ENCODE data around the gene C2CD4C.
"Not testable (repeated sequence)": the region's sequence is repeated elsewhere in the genome, so short reads cannot be mapped to it uniquely, and the experiment has no call there.

C2CD4C gene

DNA sequence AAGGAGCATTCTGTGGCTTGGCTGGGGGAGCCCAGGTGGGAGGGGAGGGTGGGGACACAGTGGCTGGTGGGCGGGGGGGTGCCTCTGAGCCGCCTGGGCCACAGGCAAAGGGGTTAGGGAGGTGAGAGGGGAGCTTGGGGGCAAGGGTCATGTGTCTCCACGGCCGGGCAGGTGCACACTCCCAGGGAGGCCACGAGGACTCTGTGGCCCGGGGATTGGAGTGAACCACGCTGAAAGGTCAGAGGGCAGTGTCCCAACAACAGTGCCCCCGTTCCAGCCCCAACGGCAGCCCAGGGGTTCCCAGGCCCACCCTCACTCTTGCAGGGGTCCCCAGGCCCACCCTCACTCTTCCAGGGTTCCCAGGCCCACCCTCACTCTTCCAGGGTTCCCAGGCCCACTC, 9.6 kb downstream of the C2CD4C start:
- Histone ChIP-seq H3K9me3 (ENCODE audit: control insufficient read depth, low read length) (no peaks in the 10 kb centered on the region), H3K27ac (ENCODE audit: insufficient read depth, low read length, poor library complexity, severe bottlenecking) (no peak overlapping the region), H3K4me1 (ENCODE audit: control insufficient read depth, insufficient read depth, low read length, poor library complexity, severe bottlenecking) (no peaks in the 10 kb centered on the region), H3K36me3 (ENCODE audit: control insufficient read depth, insufficient read depth, low read length) (no peaks in the 10 kb centered on the region), H3K4me3 (ENCODE audit: insufficient read depth, low read depth, low read length, poor library complexity, severe bottlenecking) (no peak overlapping the region), H3K27me3 (replicated peaks; ENCODE audit: control insufficient read depth, insufficient read depth, low read length, poor library complexity, severe bottlenecking) (no peaks in the 10 kb centered on the region)
- DNase-seq: no peak

DNA sequence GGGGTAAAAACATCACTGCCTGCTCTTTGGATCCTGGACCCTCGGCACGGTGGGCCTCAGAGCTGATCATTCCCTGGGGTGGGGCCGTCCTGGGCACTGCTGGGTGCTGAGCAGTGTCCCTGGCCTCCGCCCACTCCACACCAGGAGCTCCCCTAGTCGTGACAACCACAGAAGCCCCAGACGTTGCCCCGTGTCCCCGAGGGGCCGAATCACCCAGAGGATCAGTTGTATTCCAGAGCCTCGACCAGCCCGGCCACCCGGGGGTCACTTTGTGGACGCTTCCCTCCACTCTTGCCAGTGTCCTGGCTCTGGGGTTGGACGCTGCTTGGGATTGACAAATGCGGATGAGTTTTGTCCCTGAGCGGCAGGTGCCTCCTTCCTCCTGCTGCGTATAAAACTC, 10.2 kb downstream of the C2CD4C start:
- Histone ChIP-seq H3K27ac (ENCODE audit: insufficient read depth, low read length, poor library complexity, severe bottlenecking) (no peak overlapping the region), H3K9me3 (ENCODE audit: control insufficient read depth, low read length) (no peaks in the 10 kb centered on the region), H3K4me1 (ENCODE audit: control insufficient read depth, insufficient read depth, low read length, poor library complexity, severe bottlenecking) (no peaks in the 10 kb centered on the region), H3K4me3 (ENCODE audit: insufficient read depth, low read depth, low read length, poor library complexity, severe bottlenecking) (no peak overlapping the region), H3K27me3 (replicated peaks; ENCODE audit: control insufficient read depth, insufficient read depth, low read length, poor library complexity, severe bottlenecking) (no peaks in the 10 kb centered on the region), H3K36me3 (ENCODE audit: control insufficient read depth, insufficient read depth, low read length) (no peaks in the 10 kb centered on the region)
- no peak for DNase-seq

DNA sequence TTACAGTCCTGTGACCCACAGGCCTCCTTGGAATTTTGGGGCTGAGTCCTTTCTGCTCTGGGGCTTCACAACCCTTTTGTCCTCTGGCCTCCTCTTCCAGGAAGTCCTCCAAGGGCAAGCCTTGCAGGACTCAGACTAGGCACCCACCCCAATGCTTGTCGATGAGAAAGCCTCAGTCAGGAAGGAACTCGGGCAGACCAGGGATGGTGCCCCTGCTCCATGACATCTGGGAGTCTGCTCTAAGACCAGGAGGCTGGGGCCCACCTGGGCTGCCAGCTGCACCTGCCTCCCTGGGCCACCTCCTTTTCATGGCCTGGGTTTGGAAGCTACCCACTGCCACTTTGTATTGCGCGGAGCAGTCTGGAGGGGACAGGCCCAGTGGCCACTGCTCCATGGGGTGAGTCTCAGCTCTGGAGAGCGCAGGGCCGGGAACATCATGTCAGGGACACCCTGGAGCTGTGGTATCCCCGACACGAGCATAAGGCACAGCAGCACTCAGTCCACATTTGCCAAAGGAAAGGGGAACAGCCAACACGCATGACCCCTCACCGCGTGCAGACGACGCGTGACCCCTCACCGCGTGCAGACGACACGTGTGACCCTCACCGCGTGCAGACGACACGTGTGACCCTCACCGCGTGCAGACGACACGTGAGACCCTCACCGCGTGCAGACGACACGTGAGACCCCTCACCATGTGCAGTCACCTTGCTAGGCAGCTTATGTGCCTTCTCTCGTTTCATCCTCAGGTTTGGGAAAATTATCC, 10.8 kb downstream of the C2CD4C start:
- Histone ChIP-seq H3K4me3 (ENCODE audit: insufficient read depth, low read depth, low read length, poor library complexity, severe bottlenecking) (no peak overlapping the region), H3K27me3 (replicated peaks; ENCODE audit: control insufficient read depth, insufficient read depth, low read length, poor library complexity, severe bottlenecking) (no peaks in the 10 kb centered on the region), H3K4me1 (ENCODE audit: control insufficient read depth, insufficient read depth, low read length, poor library complexity, severe bottlenecking) (no peaks in the 10 kb centered on the region), H3K27ac (ENCODE audit: insufficient read depth, low read length, poor library complexity, severe bottlenecking) (no peak overlapping the region), H3K36me3 (ENCODE audit: control insufficient read depth, insufficient read depth, low read length) (no peaks in the 10 kb centered on the region), H3K9me3 (ENCODE audit: control insufficient read depth, low read length) (no peaks in the 10 kb centered on the region)
- DNase-seq: no peak

DNA sequence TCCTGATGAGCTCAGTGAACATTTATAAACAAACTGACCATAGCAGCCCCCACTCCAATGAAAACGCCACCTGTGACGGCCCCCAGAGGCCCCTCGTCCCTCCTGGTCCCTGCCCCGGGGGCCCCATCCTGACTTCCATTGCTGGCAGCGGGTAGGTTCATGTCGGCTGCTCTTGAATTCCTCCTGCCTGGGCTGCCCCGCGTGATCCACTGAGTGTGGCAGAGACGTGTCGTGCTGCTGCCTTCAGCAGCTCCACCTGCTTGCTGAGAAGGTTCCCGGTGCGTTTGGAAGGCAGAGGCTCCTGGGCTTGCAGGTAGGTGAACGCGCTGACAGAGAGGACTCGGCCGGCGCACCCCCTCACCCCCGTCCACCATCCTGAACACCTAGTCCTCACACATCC, 11.6 kb downstream of the C2CD4C start:
- no peaks in the 10 kb centered on the region for H3K9me3 ChIP-seq (ENCODE audit: control insufficient read depth, low read length)
- no peaks in the 10 kb centered on the region for H3K27me3 ChIP-seq (replicated peaks; ENCODE audit: control insufficient read depth, insufficient read depth, low read length, poor library complexity, severe bottlenecking)
- H3K36me3 ChIP-seq (ENCODE audit: control insufficient read depth, insufficient read depth, low read length): no peaks in the 10 kb centered on the region
- DNase-seq: no peak
- H3K27ac ChIP-seq (ENCODE audit: insufficient read depth, low read length, poor library complexity, severe bottlenecking): no peak overlapping the region
- no peak overlapping the region for H3K4me3 ChIP-seq (ENCODE audit: insufficient read depth, low read depth, low read length, poor library complexity, severe bottlenecking)
- H3K4me1 ChIP-seq (ENCODE audit: control insufficient read depth, insufficient read depth, low read length, poor library complexity, severe bottlenecking): no peaks in the 10 kb centered on the region

DNA sequence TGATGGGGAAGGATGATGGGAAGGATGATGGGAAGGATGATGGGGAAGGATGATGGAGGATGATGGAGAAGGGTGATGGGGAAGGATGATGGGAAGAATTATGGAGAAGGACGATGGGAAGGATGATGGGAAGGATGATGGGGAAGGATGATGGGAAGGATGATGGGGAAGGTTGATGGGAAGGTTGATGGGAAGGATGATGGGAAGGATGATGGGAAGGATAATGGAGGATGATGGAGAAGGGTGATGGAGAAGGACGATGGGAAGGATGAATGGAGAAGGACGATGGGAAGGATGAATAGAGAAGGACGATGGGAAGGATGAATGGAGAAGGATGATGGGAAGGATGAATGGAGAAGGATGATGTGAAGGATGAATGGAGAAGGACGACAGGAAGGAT, 13.5 kb downstream of the C2CD4C start:
- Histone ChIP-seq H3K4me1 (ENCODE audit: control insufficient read depth, insufficient read depth, low read length, poor library complexity, severe bottlenecking) (no peaks in the 10 kb centered on the region), H3K36me3 (ENCODE audit: control insufficient read depth, insufficient read depth, low read length) (no peaks in the 10 kb centered on the region), H3K27ac (ENCODE audit: insufficient read depth, low read length, poor library complexity, severe bottlenecking) (no peak overlapping the region), H3K4me3 (ENCODE audit: insufficient read depth, low read depth, low read length, poor library complexity, severe bottlenecking) (no peak overlapping the region), H3K9me3 (ENCODE audit: control insufficient read depth, low read length) (no peaks in the 10 kb centered on the region), H3K27me3 (replicated peaks; ENCODE audit: control insufficient read depth, insufficient read depth, low read length, poor library complexity, severe bottlenecking) (no peaks in the 10 kb centered on the region)
- DNase-seq: no peak

DNA sequence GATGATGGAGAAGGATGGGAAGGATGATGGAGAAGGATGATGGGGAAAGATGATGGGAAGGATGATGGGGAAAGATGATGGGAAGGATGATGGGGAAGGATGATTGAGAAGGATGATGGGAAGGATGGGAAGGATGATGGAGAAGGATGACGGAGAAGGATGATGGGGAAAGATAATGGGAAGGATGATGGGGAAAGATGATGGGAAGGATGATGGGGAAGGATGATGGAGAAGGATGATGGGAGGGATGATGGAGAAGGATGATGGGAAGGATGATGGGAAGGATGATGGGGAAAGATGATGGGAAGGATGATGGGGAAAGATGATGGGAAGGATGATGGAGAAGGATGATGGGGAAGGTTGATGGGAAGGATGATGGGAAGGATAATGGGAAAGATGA, 14.1 kb downstream of the C2CD4C start:
- H3K9me3 ChIP-seq (ENCODE audit: control insufficient read depth, low read length); DNase-seq; H3K36me3 ChIP-seq (ENCODE audit: control insufficient read depth, insufficient read depth, low read length); H3K4me3 ChIP-seq (ENCODE audit: insufficient read depth, low read depth, low read length, poor library complexity, severe bottlenecking); H3K4me1 ChIP-seq (ENCODE audit: control insufficient read depth, insufficient read depth, low read length, poor library complexity, severe bottlenecking); H3K27me3 ChIP-seq (replicated peaks; ENCODE audit: control insufficient read depth, insufficient read depth, low read length, poor library complexity, severe bottlenecking); H3K27ac ChIP-seq (ENCODE audit: insufficient read depth, low read length, poor library complexity, severe bottlenecking): not testable (repeated sequence)

DNA sequence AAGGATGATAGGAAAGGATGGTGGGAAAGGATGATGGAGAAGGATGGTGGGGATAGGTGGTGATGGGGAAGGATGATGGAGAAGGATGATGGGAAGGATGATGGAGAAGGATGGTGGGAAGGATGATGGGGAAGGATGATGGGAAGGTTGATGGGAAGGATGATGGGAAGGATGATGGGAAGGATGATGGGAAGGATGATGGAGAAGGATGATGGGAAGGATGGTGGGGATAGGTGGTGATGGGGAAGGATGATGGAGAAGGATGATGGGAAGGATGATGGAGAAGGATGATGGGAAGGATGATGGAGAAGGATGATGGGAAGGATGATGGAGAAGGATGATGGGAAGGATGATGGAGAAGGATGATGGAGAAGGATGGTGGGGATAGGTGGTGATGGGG, 15.4 kb downstream of the C2CD4C start:
- H3K4me3 ChIP-seq (ENCODE audit: insufficient read depth, low read depth, low read length, poor library complexity, severe bottlenecking); H3K9me3 ChIP-seq (ENCODE audit: control insufficient read depth, low read length); H3K27me3 ChIP-seq (replicated peaks; ENCODE audit: control insufficient read depth, insufficient read depth, low read length, poor library complexity, severe bottlenecking); H3K4me1 ChIP-seq (ENCODE audit: control insufficient read depth, insufficient read depth, low read length, poor library complexity, severe bottlenecking); DNase-seq; H3K36me3 ChIP-seq (ENCODE audit: control insufficient read depth, insufficient read depth, low read length); H3K27ac ChIP-seq (ENCODE audit: insufficient read depth, low read length, poor library complexity, severe bottlenecking): not testable (repeated sequence)

DNA sequence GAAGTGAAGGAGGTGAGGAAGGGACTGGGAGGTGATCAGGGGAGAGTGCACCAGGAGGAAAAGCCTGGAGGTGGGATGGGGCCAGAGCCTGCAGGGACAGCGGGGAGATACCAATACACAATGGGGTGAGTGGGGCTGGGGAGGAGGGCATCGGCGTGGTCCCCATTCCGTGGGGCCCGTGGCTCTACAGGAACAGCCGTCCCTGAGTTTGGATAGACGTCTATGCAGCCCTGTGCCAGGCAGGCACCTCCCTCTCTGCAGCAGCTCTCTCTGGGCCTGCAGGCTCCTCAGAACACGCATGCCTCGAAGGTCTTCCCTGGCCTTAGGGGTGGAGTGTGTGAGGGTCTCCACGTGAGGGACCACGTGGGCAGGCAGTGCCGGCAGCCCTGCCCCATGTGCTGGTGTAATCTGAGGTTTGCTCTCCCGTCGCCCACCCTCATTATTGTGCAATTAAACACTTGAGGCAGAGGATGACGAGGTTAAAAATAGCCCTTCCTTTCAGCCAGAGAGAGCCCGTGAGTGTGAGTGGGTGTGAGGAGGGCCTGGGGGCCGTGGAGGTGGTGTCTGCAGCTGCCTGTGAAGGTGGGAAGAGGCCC, 16.5 kb downstream of the C2CD4C start:
- Histone ChIP-seq H3K36me3 (ENCODE audit: control insufficient read depth, insufficient read depth, low read length) (no peaks in the 10 kb centered on the region), H3K4me3 (ENCODE audit: insufficient read depth, low read depth, low read length, poor library complexity, severe bottlenecking) (no peak overlapping the region), H3K27me3 (replicated peaks; ENCODE audit: control insufficient read depth, insufficient read depth, low read length, poor library complexity, severe bottlenecking) (no peaks in the 10 kb centered on the region), H3K9me3 (ENCODE audit: control insufficient read depth, low read length) (no peaks in the 10 kb centered on the region), H3K27ac (ENCODE audit: insufficient read depth, low read length, poor library complexity, severe bottlenecking) (no peak overlapping the region), H3K4me1 (ENCODE audit: control insufficient read depth, insufficient read depth, low read length, poor library complexity, severe bottlenecking) (no peaks in the 10 kb centered on the region)
- no peak for DNase-seq

DNA sequence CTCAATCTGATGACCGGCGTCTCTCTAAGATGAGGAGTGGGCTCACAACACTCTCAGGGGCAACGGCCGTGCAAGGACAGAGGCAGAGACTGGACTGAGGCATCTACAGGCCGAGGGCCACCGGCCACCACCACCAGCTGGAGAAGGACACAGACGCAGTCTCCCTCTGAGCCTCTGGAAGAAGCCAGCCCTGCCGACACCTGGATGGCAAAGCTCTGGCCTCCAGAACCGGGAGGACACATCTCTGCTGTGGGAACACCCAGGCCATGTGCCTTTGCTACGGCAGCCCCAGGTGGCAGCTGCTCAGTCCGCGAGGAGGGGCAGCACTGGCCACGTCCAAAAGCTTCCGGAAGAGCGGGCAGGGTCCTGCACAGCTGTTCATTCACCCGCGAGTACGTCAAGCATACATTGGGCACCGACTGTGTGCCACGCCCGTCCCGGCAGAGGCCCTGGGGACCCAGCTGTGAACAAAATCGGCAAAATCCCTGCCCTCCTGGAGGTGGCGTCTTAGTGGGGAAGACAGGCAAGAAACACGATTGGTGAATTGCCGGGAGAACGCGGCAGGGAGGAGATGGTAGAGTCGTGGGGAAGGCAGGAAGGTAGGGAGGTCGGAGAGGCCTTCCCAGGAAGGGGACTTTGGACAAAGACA, 17.1 kb downstream of the C2CD4C start:
- Histone ChIP-seq H3K9me3 (ENCODE audit: control insufficient read depth, low read length) (no peaks in the 10 kb centered on the region), H3K27me3 (replicated peaks; ENCODE audit: control insufficient read depth, insufficient read depth, low read length, poor library complexity, severe bottlenecking) (no peaks in the 10 kb centered on the region), H3K4me3 (ENCODE audit: insufficient read depth, low read depth, low read length, poor library complexity, severe bottlenecking) (no peak overlapping the region), H3K4me1 (ENCODE audit: control insufficient read depth, insufficient read depth, low read length, poor library complexity, severe bottlenecking) (no peaks in the 10 kb centered on the region), H3K36me3 (ENCODE audit: control insufficient read depth, insufficient read depth, low read length) (no peaks in the 10 kb centered on the region), H3K27ac (ENCODE audit: insufficient read depth, low read length, poor library complexity, severe bottlenecking) (no peak overlapping the region)
- DNase-seq: no peak

DNA sequence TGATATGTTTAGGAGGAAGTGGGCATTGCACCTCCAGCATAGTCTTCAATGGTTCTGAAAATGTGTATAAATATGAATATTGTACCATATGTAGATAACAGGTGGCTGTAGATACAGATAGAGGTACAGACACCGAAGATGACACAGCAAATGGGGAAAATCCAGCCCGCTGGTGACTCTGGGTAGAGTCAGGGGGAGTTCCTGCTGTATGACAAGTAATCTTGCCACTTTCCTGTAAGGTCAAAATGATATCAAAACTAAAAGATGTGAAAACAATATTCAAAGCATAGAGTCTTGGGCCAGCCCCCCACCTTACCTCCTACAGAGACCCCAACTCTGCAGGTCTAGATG, 17.8 kb downstream of the C2CD4C start:
- Histone ChIP-seq H3K27ac (ENCODE audit: insufficient read depth, low read length, poor library complexity, severe bottlenecking) (no peak overlapping the region), H3K4me1 (ENCODE audit: control insufficient read depth, insufficient read depth, low read length, poor library complexity, severe bottlenecking) (no peaks in the 10 kb centered on the region), H3K4me3 (ENCODE audit: insufficient read depth, low read depth, low read length, poor library complexity, severe bottlenecking) (no peak overlapping the region), H3K36me3 (ENCODE audit: control insufficient read depth, insufficient read depth, low read length) (no peaks in the 10 kb centered on the region), H3K27me3 (replicated peaks; ENCODE audit: control insufficient read depth, insufficient read depth, low read length, poor library complexity, severe bottlenecking) (no peaks in the 10 kb centered on the region), H3K9me3 (ENCODE audit: control insufficient read depth, low read length) (no peaks in the 10 kb centered on the region)
- DNase-seq: no peak

Measured in effector memory CD4-positive, alpha-beta T cell (primary cell).